Left ventricle myocardium inferior (tissue), 1 donor: ENCODE measurements around the gene NAT14. TPM values are rescaled to one million over a fixed set of nuclear protein-coding genes. Genes with fewer than 3 reads are reported as not detected.
A peak's percentile ranks its signal among the peaks of the same experiment; 100 is the strongest.

Experiments used
- DNase-seq: peaks from one replicate; pipeline ENCODE4 v3.0.0-alpha.2; 2020
- H3K27ac ChIP-seq: fragments of 200-600 bp; replicated peaks from 2 replicates; pipeline ENCODE4 v1.8.0; 2021
- H3K27me3 ChIP-seq: fragments of 200-600 bp; 2 replicates; pipeline ENCODE4 v1.8.0; 2021; ENCODE audit warnings: low read depth
- H3K36me3 ChIP-seq: fragments of 200-600 bp; 2 replicates; pipeline ENCODE4 v1.8.0; 2021
- H3K4me1 ChIP-seq: fragments of 200-600 bp; 2 replicates; pipeline ENCODE4 v1.8.0; 2021
- H3K4me3 ChIP-seq: fragments of 200-600 bp; 2 replicates; pipeline ENCODE4 v1.8.0; 2021; ENCODE audit warnings: mild to moderate bottlenecking, moderate library complexity
- H3K9me3 ChIP-seq: fragments of 200-600 bp; replicated peaks from 2 replicates; pipeline ENCODE4 v1.8.0; 2021
- intact Hi-C: fragments of 100-400 bp; cut with micrococcal nuclease; formaldehyde crosslinking; loops from one replicate; pipeline ENCODE4 v1.11.0; 2022
- total RNA-seq: library from RNA; stranded (reverse); fragmentation: NEBNext Ultra II Directional; extraction: Animal tissue kit (Norgen Biotek cat#: 25700); gene quantifications from one replicate; pipeline ENCODE4 v1.2.1, GENCODE V29; 2021
- TF ChIP-seq, protein P1 (sequence below): fragments of 200-600 bp; IDR thresholded peaks from 2 replicates; pipeline ENCODE4 v1.8.0; 2021; ENCODE audit warnings: antibody characterized with exemption, mild to moderate bottlenecking, borderline replicate concordance
- donor health status: DM: no; HTN: yes; CAD: no; lungs with severe emphysema.

Gene NAT14
- total RNA-seq, 1 donor from 2014 or later = 5.2 TPM

DNA sequence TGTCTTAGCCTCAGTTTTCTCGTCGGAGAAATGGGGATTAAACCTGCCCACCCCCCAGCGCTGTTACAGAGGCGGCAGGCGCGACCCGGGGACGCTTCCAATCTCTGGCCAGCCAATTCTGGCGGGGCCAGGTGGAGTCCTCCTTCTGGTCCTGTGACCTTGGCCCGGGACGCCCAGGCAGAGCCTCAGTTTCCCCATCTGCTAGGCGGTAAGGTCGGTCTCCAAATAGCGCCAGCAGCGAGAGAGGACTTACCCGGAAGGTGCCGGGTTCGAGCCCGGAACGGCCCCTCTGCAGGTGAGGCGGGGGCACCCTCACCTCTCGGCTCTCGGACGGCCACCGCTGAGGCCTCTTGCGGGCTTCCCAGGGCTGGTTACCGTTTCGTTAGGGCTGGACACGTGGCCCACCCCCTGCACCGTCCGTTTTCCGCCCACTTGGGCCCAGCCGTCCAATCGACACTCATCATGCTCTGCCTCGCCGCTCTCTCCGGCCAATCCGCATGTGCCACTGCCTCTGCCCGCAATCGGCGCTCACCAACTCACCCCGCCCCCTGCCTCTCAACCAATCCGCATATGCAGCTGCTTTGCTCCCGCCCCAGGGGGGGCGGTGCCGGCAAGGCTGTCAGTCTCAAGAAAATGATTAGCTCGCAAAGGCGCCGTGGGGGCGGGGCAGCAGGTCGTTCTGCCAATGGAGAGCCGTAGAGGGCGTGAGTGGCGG, 23.6 kb upstream of the NAT14 start, which contains the start of gene ISOC2:
ISOC2 (minus strand) TSS at position 384 of the 715 bp plus-strand sequence. CDS start 5,156 bp downstream, outside the sequence.
- intact Hi-C loops = no loop called here

DNA sequence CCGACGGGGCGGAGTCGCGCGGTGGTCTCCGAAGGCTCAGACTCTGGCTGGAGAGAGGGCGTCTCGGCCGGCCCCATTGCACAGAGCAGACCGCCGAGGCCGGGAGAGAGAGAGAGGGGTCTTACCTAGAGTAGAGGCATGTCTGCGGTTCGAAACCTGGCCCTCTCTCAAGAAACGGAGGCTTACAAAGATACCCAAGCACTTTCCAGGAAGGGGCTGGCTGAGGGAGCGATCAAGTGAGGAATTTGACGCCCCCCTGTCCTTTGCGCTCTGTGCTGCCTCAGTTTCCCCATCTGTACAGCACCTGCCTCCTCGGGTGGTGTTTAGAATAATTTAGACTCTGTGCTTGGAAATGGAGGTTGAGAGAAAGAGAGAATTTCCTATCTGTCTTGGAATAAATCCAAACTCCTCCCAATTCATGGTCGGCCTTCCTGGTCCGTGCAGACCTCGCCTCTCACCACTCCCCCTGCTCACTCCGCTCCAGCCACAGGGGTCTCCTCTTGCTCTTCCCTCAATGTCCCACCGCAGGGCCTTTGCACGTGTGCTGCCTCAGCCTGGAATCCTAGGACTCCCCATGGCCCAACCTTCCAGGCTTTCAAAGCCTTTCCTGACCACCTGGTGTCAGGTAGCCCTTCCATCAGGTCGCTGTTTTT, 22.9 kb upstream of the NAT14 start:
- Histone ChIP-seq H3K27me3 (no peaks in the 10 kb centered on the region), H3K27ac (peak overlapping the region; percentile 93), H3K9me3 (no peaks in the 10 kb centered on the region), H3K4me3 (peak overlapping the region; percentile 81), H3K36me3 (no peaks in the 10 kb centered on the region), H3K4me1 (peaks cover 29% of the 10 kb centered on the region)
- DNase-seq = no peak
- intact Hi-C loops = no loop called here
- TF ChIP-seq, protein P1, sequence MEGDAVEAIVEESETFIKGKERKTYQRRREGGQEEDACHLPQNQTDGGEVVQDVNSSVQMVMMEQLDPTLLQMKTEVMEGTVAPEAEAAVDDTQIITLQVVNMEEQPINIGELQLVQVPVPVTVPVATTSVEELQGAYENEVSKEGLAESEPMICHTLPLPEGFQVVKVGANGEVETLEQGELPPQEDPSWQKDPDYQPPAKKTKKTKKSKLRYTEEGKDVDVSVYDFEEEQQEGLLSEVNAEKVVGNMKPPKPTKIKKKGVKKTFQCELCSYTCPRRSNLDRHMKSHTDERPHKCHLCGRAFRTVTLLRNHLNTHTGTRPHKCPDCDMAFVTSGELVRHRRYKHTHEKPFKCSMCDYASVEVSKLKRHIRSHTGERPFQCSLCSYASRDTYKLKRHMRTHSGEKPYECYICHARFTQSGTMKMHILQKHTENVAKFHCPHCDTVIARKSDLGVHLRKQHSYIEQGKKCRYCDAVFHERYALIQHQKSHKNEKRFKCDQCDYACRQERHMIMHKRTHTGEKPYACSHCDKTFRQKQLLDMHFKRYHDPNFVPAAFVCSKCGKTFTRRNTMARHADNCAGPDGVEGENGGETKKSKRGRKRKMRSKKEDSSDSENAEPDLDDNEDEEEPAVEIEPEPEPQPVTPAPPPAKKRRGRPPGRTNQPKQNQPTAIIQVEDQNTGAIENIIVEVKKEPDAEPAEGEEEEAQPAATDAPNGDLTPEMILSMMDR = no peak

More for the DNA sequence above, 23.6 kb upstream of the NAT14 start, which contains the start of gene ISOC2:
- Histone ChIP-seq H3K27me3 (no peaks in the 10 kb centered on the region), H3K27ac (peak within 1 kb of the TSS; percentile 93), H3K4me1 (peaks cover 29% of the 10 kb centered on the region), H3K36me3 (no peaks in the 10 kb centered on the region), H3K4me3 (peak within 1 kb of the TSS; percentile 81), H3K9me3 (no peaks in the 10 kb centered on the region)
- TF ChIP-seq, protein P1 = no peak
- DNase-seq = peak; percentile 100

DNA sequence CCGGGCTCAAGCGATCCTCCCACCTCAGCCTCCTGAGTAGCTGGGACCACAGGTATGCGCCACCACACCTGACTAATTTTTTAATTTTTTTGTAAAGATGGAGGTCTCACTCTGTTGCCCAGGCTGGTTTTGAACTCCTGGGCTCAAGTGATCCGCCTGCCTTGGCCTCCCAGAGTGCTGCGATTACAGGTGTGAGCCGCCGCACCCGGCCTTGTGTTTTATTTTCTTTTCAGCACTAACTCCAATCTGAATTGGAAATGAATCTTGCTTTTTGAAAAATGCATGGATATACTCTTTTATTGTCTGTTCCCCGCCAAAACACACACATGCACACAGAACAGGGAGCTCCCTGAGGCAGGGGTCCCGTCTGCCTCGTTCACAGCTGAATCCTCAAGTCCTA, 22.3 kb upstream of the NAT14 start:
- Histone ChIP-seq H3K4me1 (peaks cover 32% of the 10 kb centered on the region), H3K4me3 (peak overlapping the region; percentile 81), H3K9me3 (no peaks in the 10 kb centered on the region), H3K27me3 (no peaks in the 10 kb centered on the region), H3K27ac (no peak overlapping the region), H3K36me3 (no peaks in the 10 kb centered on the region)
- TF ChIP-seq, protein P1 = no peak
- intact Hi-C loops = no loop called here
- DNase-seq = no peak

DNA sequence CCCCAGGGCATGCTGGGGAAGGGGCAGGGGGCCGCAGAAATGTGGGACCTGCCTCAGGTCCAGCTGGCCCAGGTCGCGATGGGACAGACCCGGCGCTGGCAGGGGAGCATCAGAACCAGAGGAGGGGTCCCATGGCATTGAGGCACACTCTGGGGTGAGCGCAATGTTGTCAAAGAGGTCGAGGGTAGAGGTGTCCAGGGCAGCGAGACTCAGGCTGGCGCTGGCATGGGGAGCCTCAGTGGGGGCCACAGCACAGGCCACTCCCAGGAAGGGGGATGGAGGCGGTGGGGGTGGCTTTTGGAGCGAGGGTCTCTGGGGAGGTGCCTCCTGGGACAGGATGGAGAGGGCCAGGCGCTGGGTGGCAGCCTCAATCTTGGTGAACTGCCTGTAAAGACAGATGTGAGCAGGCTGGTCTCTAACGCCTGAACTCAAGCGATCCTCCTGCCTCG, 21.4 kb upstream of the NAT14 start:
- DNase-seq = no peak
- peaks cover 37% of the 10 kb centered on the region for H3K4me1 ChIP-seq
- H3K27ac ChIP-seq = no peak overlapping the region
- no peak overlapping the region for H3K4me3 ChIP-seq
- intact Hi-C loops = no loop called here
- H3K9me3 ChIP-seq = no peaks in the 10 kb centered on the region
- no peaks in the 10 kb centered on the region for H3K36me3 ChIP-seq
- no peaks in the 10 kb centered on the region for H3K27me3 ChIP-seq
- TF ChIP-seq, protein P1 = no peak

DNA sequence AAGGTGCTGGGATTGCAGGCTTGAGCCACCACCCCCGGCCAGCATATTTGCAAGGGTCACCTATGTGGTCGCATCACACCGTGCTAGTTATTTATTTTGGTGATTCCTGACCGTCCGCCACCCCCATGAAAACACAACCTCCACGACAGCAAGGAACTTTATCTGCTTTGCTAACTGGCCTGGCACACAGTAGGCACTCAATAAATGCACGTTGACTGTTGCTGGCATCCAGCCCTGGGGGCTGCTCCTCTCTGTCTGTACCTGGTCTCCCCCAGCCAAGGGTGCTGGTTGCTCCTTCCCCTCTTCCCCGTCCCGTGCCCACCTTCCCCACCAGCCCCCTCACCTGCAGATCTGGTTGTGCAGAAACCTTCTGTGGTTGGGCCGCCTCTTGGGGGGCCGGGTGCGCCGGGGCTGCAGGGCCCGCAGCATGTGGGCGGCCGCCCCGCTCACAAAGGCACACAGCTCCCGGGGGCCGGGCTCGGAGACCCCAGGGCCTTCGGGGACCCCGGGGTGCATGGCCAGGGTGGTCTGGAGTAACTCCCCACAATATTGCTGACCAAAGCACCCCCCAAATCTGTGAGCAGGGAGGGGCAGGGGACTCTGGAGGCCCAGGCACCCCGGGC, 20.8 kb upstream of the NAT14 start:
- no peak overlapping the region for H3K4me3 ChIP-seq
- no peaks in the 10 kb centered on the region for H3K36me3 ChIP-seq
- peaks cover 37% of the 10 kb centered on the region for H3K4me1 ChIP-seq
- intact Hi-C loops = no loop called here
- no peaks in the 10 kb centered on the region for H3K9me3 ChIP-seq
- DNase-seq = no peak
- no peak overlapping the region for H3K27ac ChIP-seq
- H3K27me3 ChIP-seq = no peaks in the 10 kb centered on the region
- TF ChIP-seq, protein P1 = no peak
